Measurements from ENCODE around the gene CD38.

Gene CD38

DNA sequence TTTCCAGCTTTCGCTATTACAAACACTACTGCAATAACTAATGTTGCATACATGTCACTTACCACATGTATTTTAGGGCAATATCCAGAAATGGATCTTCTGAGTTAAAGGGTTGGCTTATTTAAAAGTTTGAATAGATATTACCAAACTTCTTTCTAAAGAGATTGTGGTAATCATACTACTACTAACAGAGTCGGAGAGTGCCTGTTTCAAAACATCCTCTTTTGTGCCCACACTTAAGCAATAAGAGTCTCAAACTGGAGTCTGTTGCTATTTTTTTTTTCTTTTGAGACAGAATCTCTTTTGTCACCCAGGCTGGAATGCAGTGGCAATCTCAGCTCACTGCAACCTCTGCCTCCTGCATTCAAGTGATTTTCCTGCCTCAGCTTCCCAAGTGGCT is 124.6 kb downstream of the CD38 start:
- no peak overlapping the region for H2AFZ ChIP-seq
- H3K36me3 ChIP-seq (ENCODE audit: control insufficient read depth, insufficient read depth, low read length): no peaks in the 10 kb centered on the region
- no peaks in the 10 kb centered on the region for H3K79me2 ChIP-seq
- no peak overlapping the region for H3K9ac ChIP-seq
- no peak overlapping the region for H3K27ac ChIP-seq
- H3K4me3 ChIP-seq (ENCODE audit: low read depth, low read length): no peak overlapping the region
- TF ChIP-seq, protein P1, sequence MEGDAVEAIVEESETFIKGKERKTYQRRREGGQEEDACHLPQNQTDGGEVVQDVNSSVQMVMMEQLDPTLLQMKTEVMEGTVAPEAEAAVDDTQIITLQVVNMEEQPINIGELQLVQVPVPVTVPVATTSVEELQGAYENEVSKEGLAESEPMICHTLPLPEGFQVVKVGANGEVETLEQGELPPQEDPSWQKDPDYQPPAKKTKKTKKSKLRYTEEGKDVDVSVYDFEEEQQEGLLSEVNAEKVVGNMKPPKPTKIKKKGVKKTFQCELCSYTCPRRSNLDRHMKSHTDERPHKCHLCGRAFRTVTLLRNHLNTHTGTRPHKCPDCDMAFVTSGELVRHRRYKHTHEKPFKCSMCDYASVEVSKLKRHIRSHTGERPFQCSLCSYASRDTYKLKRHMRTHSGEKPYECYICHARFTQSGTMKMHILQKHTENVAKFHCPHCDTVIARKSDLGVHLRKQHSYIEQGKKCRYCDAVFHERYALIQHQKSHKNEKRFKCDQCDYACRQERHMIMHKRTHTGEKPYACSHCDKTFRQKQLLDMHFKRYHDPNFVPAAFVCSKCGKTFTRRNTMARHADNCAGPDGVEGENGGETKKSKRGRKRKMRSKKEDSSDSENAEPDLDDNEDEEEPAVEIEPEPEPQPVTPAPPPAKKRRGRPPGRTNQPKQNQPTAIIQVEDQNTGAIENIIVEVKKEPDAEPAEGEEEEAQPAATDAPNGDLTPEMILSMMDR (IDR thresholded peaks at IDR 0.05): no peak
- H3K4me2 ChIP-seq (ENCODE audit: low read length): no peak overlapping the region
- H3K4me1 ChIP-seq: no peaks in the 10 kb centered on the region
- no peaks in the 10 kb centered on the region for H3K27me3 ChIP-seq (ENCODE audit: control insufficient read depth, insufficient read depth, low read length)
- H3K9me3 ChIP-seq (ENCODE audit: control insufficient read depth, low read length): no peaks in the 10 kb centered on the region

All from parathyroid adenoma (tissue), 2 donors.